Loucy (cell line): Measurements from ENCODE around the gene CRB2.

Experiments used
- H2AFZ ChIP-seq: fragments of 200-600 bp; sonication (generic); 2 replicates; pipeline ENCODE4 v1.6.0; 2016; ENCODE audit warnings: antibody characterized with exemption, mild to moderate bottlenecking, low read length, moderate library complexity
- H3F3A ChIP-seq: fragments of 200-600 bp; 2 replicates; pipeline ENCODE4 v1.6.0; 2016; ENCODE audit warnings: antibody characterized with exemption, low read depth, mild to moderate bottlenecking
- H3K27me3 ChIP-seq: fragments of 200-600 bp; sonication (generic); 2 replicates; pipeline ENCODE4 v1.6.1; 2014; ENCODE audit warnings: low read length, mild to moderate bottlenecking; ENCODE audit not compliant: insufficient read depth, poor library complexity, severe bottlenecking
- H3K36me3 ChIP-seq: fragments of 200-600 bp; sonication (generic); 2 replicates; pipeline ENCODE4 v1.6.1; 2016; ENCODE audit warnings: low read length; ENCODE audit not compliant: insufficient read depth
- H3K4me1 ChIP-seq: fragments of 200-600 bp; sonication (generic); 2 replicates; pipeline ENCODE4 v1.5.1; 2014; ENCODE audit warnings: low read length, mild to moderate bottlenecking; ENCODE audit not compliant: insufficient read depth, poor library complexity, severe bottlenecking
- H3K4me2 ChIP-seq: fragments of 200-600 bp; sonication (generic); 2 replicates; pipeline ENCODE4 v1.6.0; 2014; ENCODE audit warnings: antibody characterized with exemption, low read length, low read depth, mild to moderate bottlenecking; ENCODE audit not compliant: poor library complexity, severe bottlenecking
- H3K4me3 ChIP-seq: fragments of 200-600 bp; sonication (generic); 2 replicates; pipeline ENCODE4 v1.5.1; 2014; ENCODE audit warnings: low read length, mild to moderate bottlenecking, mixed read lengths; ENCODE audit not compliant: poor library complexity, severe bottlenecking
- H3K79me2 ChIP-seq: fragments of 200-600 bp; sonication (generic); 2 replicates; pipeline ENCODE4 v1.6.1; 2014; ENCODE audit warnings: low read length; ENCODE audit not compliant: insufficient read depth
- H3K9ac ChIP-seq: fragments of 200-600 bp; sonication (generic); 2 replicates; pipeline ENCODE4 v1.6.0; 2014; ENCODE audit warnings: mild to moderate bottlenecking, low read depth, low read length, moderate library complexity; ENCODE audit not compliant: poor library complexity, severe bottlenecking
- H3K9me2 ChIP-seq: fragments of 200-600 bp; sonication (generic); replicated peaks from 2 replicates; pipeline ENCODE4 v1.6.1; 2016; ENCODE audit warnings: low read depth, low read length, mixed read lengths
- H3K9me3 ChIP-seq: fragments of 200-600 bp; sonication (generic); 2 replicates; pipeline ENCODE4 v1.6.1; 2014; ENCODE audit warnings: mild to moderate bottlenecking, antibody characterized with exemption, low read length, low read depth; ENCODE audit not compliant: insufficient read depth
- H4K20me1 ChIP-seq: fragments of 200-600 bp; sonication (generic); 2 replicates; pipeline ENCODE4 v1.6.0; 2014; ENCODE audit warnings: antibody characterized with exemption, low read length, mild to moderate bottlenecking; ENCODE audit not compliant: insufficient read depth, poor library complexity, severe bottlenecking
- EZH2phosphoT487 ChIP-seq: fragments of 200-600 bp; IDR thresholded peaks from 2 replicates; pipeline ENCODE4 v1.6.1; 2018; ENCODE audit warnings: antibody characterized with exemption, mild to moderate bottlenecking, moderate library complexity, borderline replicate concordance
- TF ChIP-seq, protein P1 (sequence below): fragments of 200-600 bp; sonication (generic); conservative IDR thresholded peaks from 2 replicates; pipeline ENCODE4 v1.5.1; 2014; ENCODE audit warnings: mild to moderate bottlenecking, antibody characterized with exemption, low read length

Gene CRB2

DNA sequence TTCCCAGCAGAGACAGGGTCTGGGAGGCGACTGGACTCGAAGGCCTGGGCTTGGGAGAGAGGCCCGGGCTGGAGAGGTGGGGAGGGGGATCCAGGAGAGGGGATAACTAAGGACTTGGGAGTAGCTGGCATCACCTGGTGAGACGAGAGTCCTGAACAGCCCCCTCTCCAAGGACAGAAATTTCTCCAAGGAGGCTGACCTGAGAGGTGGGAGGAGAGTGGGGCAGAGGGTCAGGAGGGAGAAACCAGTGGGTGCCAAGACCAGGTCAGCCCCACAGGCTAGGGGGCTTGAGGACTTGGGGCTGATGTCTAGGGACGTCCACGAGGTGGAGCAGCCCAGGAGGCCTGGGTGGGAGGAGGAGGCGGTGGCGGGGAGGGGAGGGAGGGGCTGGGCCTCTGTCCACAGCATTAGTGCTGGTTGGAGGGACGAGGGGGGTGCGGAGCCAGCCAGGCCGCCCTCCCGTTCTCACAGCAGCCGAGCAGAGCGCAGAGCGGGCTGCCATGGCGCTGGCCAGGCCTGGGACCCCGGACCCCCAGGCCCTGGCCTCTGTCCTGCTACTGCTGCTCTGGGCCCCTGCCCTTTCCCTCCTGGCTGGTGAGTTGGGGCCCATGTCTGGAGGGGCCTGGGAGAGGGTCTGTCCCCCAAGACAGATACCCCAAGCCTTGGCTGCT is at the start of gene CRB2:
CRB2 (plus strand) TSS at position 437 of the 671 bp plus-strand sequence; CDS start at position 501, 64 bp downstream.
- no peaks in the 10 kb centered on the region for H3K9me2 ChIP-seq
- TF ChIP-seq EZH2phosphoT487 = no peak
- TF ChIP-seq, protein P1, sequence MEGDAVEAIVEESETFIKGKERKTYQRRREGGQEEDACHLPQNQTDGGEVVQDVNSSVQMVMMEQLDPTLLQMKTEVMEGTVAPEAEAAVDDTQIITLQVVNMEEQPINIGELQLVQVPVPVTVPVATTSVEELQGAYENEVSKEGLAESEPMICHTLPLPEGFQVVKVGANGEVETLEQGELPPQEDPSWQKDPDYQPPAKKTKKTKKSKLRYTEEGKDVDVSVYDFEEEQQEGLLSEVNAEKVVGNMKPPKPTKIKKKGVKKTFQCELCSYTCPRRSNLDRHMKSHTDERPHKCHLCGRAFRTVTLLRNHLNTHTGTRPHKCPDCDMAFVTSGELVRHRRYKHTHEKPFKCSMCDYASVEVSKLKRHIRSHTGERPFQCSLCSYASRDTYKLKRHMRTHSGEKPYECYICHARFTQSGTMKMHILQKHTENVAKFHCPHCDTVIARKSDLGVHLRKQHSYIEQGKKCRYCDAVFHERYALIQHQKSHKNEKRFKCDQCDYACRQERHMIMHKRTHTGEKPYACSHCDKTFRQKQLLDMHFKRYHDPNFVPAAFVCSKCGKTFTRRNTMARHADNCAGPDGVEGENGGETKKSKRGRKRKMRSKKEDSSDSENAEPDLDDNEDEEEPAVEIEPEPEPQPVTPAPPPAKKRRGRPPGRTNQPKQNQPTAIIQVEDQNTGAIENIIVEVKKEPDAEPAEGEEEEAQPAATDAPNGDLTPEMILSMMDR = no peak
- no peaks in the 10 kb centered on the region for H3K9me3 ChIP-seq
- no peaks in the 10 kb centered on the region for H3K36me3 ChIP-seq
- H3F3A ChIP-seq = no peaks in the 10 kb centered on the region
- no peak within 1 kb of the TSS for H3K4me3 ChIP-seq
- no peak within 1 kb of the TSS for H3K4me2 ChIP-seq
- H3K79me2 ChIP-seq = no peaks in the 10 kb centered on the region
- no peaks in the 10 kb centered on the region for H3K27me3 ChIP-seq
- no peak within 1 kb of the TSS for H2AFZ ChIP-seq
- H4K20me1 ChIP-seq = no peaks in the 10 kb centered on the region
- H3K4me1 ChIP-seq = peaks cover 39% of the 10 kb centered on the region
- H3K9ac ChIP-seq = no peak within 1 kb of the TSS

DNA sequence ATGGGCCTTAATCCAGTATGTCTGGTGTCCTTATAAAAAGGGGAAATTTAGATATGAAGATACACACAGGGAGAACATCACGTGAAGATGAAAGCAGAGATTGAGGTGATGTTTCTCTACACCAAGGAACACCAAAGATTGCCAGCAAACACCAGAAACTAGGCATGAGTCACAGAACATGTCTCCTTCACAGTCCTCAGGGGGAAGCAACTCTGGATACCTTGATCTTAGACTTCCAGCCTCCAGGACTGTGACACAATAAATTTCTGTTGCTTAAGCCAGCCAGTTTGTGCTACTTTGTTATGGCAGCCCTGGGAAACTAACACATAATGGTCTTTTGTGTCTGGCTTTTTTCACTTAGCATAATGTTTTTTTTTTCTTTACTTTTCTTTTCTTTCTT is 46.4 kb upstream of the CRB2 start:
- Histone ChIP-seq H3K4me3 (no peak overlapping the region), H3K27me3 (no peaks in the 10 kb centered on the region), H3K36me3 (no peaks in the 10 kb centered on the region), H3K4me2 (no peak overlapping the region), H4K20me1 (no peaks in the 10 kb centered on the region), H3K4me1 (peaks cover 8% of the 10 kb centered on the region), H3K9me3 (no peaks in the 10 kb centered on the region), H3F3A (no peaks in the 10 kb centered on the region), H3K9ac (no peak overlapping the region), H3K9me2 (no peaks in the 10 kb centered on the region), H3K79me2 (no peaks in the 10 kb centered on the region), H2AFZ (no peak overlapping the region)
- TF ChIP-seq, protein P1 = no peak
- no peak for TF ChIP-seq EZH2phosphoT487

GRCh38 chr9:123310551-123311249 is 45.3 kb upstream of the CRB2 start:
- Histone ChIP-seq H3K36me3 (no peaks in the 10 kb centered on the region), H2AFZ (no peak overlapping the region), H3K9me3 (no peaks in the 10 kb centered on the region), H3K9ac (no peak overlapping the region), H3K4me3 (no peak overlapping the region), H3K27me3 (no peaks in the 10 kb centered on the region), H3F3A (no peaks in the 10 kb centered on the region), H3K9me2 (no peaks in the 10 kb centered on the region), H3K4me2 (no peak overlapping the region), H3K4me1 (no peaks in the 10 kb centered on the region), H3K79me2 (no peaks in the 10 kb centered on the region), H4K20me1 (no peaks in the 10 kb centered on the region)
- TF ChIP-seq EZH2phosphoT487 = no peak
- TF ChIP-seq, protein P1 = no peak
